ENCODE data around the gene PHACTR2. TPM values are rescaled to one million over a fixed set of nuclear protein-coding genes. Genes with fewer than 3 reads are reported as not detected.
"Not testable (repeated sequence)": the region's sequence is repeated elsewhere in the genome, so short reads cannot be mapped to it uniquely, and the experiment has no call there.

PHACTR2 gene
- total and polyA plus RNA-seq, 2 donors, result 11.2 to 160 TPM

- H3K36me3 ChIP-seq (ENCODE audit: insufficient read depth); DNase-seq (ENCODE audit: extremely low spot score); H3K4me1 ChIP-seq (ENCODE audit: insufficient read depth); H3K4me3 ChIP-seq (ENCODE audit: low read depth, low read length); H3K27ac ChIP-seq (ENCODE audit: low read depth): not testable (repeated sequence)
- 97% methylated on average over 1 of the region's 1 CpG for WGBS
Observed at GRCh38 chr6:143855057-143855456, 177.3 kb downstream of the PHACTR2 start.

GRCh38 chr6:143856762-143857161 lies 179.0 kb downstream of the PHACTR2 start:
- H3K4me3 ChIP-seq (ENCODE audit: low read depth, low read length); DNase-seq (ENCODE audit: extremely low spot score); H3K4me1 ChIP-seq (ENCODE audit: insufficient read depth); H3K36me3 ChIP-seq (ENCODE audit: insufficient read depth); H3K27ac ChIP-seq (ENCODE audit: low read depth): not testable (repeated sequence)
- WGBS, result 98% methylated on average over 6 of the region's 6 CpGs

- H3K4me3 ChIP-seq (ENCODE audit: low read depth, low read length), result no peak overlapping the region
Observed at GRCh38 chr6:143857651-143858050, 179.9 kb downstream of the PHACTR2 start.

GRCh38 chr6:143859891-143860660 lies 182.3 kb downstream of the PHACTR2 start:
- Histone ChIP-seq H3K4me1 (ENCODE audit: insufficient read depth) (no peaks in the 10 kb centered on the region), H3K4me3 (ENCODE audit: low read depth, low read length) (no peak overlapping the region), H3K27ac (ENCODE audit: low read depth) (no peak overlapping the region), H3K36me3 (ENCODE audit: insufficient read depth) (peaks cover 7% of the 10 kb centered on the region)
- no peak for DNase-seq (ENCODE audit: extremely low spot score)
- 72% methylated on average over 3 of the region's 3 CpGs for WGBS

More at GRCh38 chr6:143857651-143858050, 179.9 kb downstream of the PHACTR2 start:
- DNase-seq (ENCODE audit: extremely low spot score), result no peak
- Histone ChIP-seq H3K36me3 (ENCODE audit: insufficient read depth) (peaks cover 7% of the 10 kb centered on the region), H3K27ac (ENCODE audit: low read depth) (no peak overlapping the region), H3K4me1 (ENCODE audit: insufficient read depth) (no peaks in the 10 kb centered on the region)
- 99% methylated on average over 5 of the region's 5 CpGs for WGBS

- no peak overlapping the region for H3K4me3 ChIP-seq (ENCODE audit: low read depth, low read length)
- H3K36me3 ChIP-seq (ENCODE audit: insufficient read depth), result peaks cover 5% of the 10 kb centered on the region
- no peak for DNase-seq (ENCODE audit: extremely low spot score)
- H3K4me1 ChIP-seq (ENCODE audit: insufficient read depth), result no peaks in the 10 kb centered on the region
- peak overlapping the region; percentile 23 for H3K27ac ChIP-seq (ENCODE audit: low read depth)
- WGBS, result 49% methylated on average over 2 of the region's 2 CpGs
Observed at GRCh38 chr6:143863771-143864170, 186.0 kb downstream of the PHACTR2 start.

- H3K4me3 ChIP-seq (ENCODE audit: low read depth, low read length), result no peak within 1 kb of the TSS
- H3K4me1 ChIP-seq (ENCODE audit: insufficient read depth), result no peaks in the 10 kb centered on the region
- peak within 1 kb of the TSS; percentile 38 for H3K27ac ChIP-seq (ENCODE audit: low read depth)
- WGBS, result 57% methylated on average over 1 of the region's 1 CpG
- DNase-seq (ENCODE audit: extremely low spot score), result no peak
- peaks cover 5% of the 10 kb centered on the region for H3K36me3 ChIP-seq (ENCODE audit: insufficient read depth)
Observed at GRCh38 chr6:143864234-143864633, 186.5 kb downstream of the PHACTR2 start, which contains the start of gene ZC2HC1B. ZC2HC1B (plus strand) TSS chr6:143864474; CDS start chr6:143864540, 66 bp downstream.

- no peaks in the 10 kb centered on the region for H3K4me1 ChIP-seq (ENCODE audit: insufficient read depth)
- H3K36me3 ChIP-seq (ENCODE audit: insufficient read depth), result peaks cover 3% of the 10 kb centered on the region
- DNase-seq (ENCODE audit: extremely low spot score), result no peak
- no peak overlapping the region for H3K27ac ChIP-seq (ENCODE audit: low read depth)
- no peak overlapping the region for H3K4me3 ChIP-seq (ENCODE audit: low read depth, low read length)
Observed at GRCh38 chr6:143867236-143867635, 189.5 kb downstream of the PHACTR2 start.

- not testable (repeated sequence) for H3K27ac ChIP-seq (ENCODE audit: low read depth); DNase-seq (ENCODE audit: extremely low spot score); H3K4me1 ChIP-seq (ENCODE audit: insufficient read depth); H3K4me3 ChIP-seq (ENCODE audit: low read depth, low read length); H3K36me3 ChIP-seq (ENCODE audit: insufficient read depth)
- 92% methylated on average over 3 of the region's 3 CpGs for WGBS
Observed at GRCh38 chr6:143868808-143869207, 191.0 kb downstream of the PHACTR2 start.

GRCh38 chr6:143871202-143871730 lies 193.5 kb downstream of the PHACTR2 start:
- H3K36me3 ChIP-seq (ENCODE audit: insufficient read depth); H3K27ac ChIP-seq (ENCODE audit: low read depth); H3K4me1 ChIP-seq (ENCODE audit: insufficient read depth); DNase-seq (ENCODE audit: extremely low spot score); H3K4me3 ChIP-seq (ENCODE audit: low read depth, low read length): not testable (repeated sequence)
- WGBS, result 95% methylated on average over 1 of the region's 1 CpG

GRCh38 chr6:143872201-143872600 lies 194.4 kb downstream of the PHACTR2 start:
- no peak overlapping the region for H3K27ac ChIP-seq (ENCODE audit: low read depth)
- no peak for DNase-seq (ENCODE audit: extremely low spot score)
- H3K4me3 ChIP-seq (ENCODE audit: low read depth, low read length), result no peak overlapping the region
- 90% methylated on average over 2 of the region's 2 CpGs for WGBS
- H3K36me3 ChIP-seq (ENCODE audit: insufficient read depth), result no peaks in the 10 kb centered on the region
- H3K4me1 ChIP-seq (ENCODE audit: insufficient read depth), result no peaks in the 10 kb centered on the region

- not testable (repeated sequence) for H3K36me3 ChIP-seq (ENCODE audit: insufficient read depth); DNase-seq (ENCODE audit: extremely low spot score); H3K27ac ChIP-seq (ENCODE audit: low read depth); H3K4me1 ChIP-seq (ENCODE audit: insufficient read depth); H3K4me3 ChIP-seq (ENCODE audit: low read depth, low read length)
- WGBS, result 95% methylated on average over 4 of the region's 4 CpGs
Observed at GRCh38 chr6:143873600-143873999, 195.8 kb downstream of the PHACTR2 start.

- not testable (repeated sequence) for H3K27ac ChIP-seq (ENCODE audit: low read depth); H3K36me3 ChIP-seq (ENCODE audit: insufficient read depth); H3K4me3 ChIP-seq (ENCODE audit: low read depth, low read length); H3K4me1 ChIP-seq (ENCODE audit: insufficient read depth); DNase-seq (ENCODE audit: extremely low spot score)
Observed at GRCh38 chr6:143874503-143874902, 196.7 kb downstream of the PHACTR2 start.

- Histone ChIP-seq H3K4me1 (ENCODE audit: insufficient read depth) (no peaks in the 10 kb centered on the region), H3K4me3 (ENCODE audit: low read depth, low read length) (no peak overlapping the region), H3K27ac (ENCODE audit: low read depth) (no peak overlapping the region), H3K36me3 (ENCODE audit: insufficient read depth) (no peaks in the 10 kb centered on the region)
- DNase-seq (ENCODE audit: extremely low spot score), result no peak
- WGBS, result 96% methylated on average over 1 of the region's 1 CpG
Observed at GRCh38 chr6:143877584-143878271, 200.0 kb downstream of the PHACTR2 start.

GRCh38 chr6:143878272-143878760 lies 200.6 kb downstream of the PHACTR2 start:
- 95% methylated on average over 3 of the region's 3 CpGs for WGBS
- Histone ChIP-seq H3K4me1 (ENCODE audit: insufficient read depth) (no peaks in the 10 kb centered on the region), H3K27ac (ENCODE audit: low read depth) (no peak overlapping the region), H3K36me3 (ENCODE audit: insufficient read depth) (no peaks in the 10 kb centered on the region), H3K4me3 (ENCODE audit: low read depth, low read length) (no peak overlapping the region)
- no peak for DNase-seq (ENCODE audit: extremely low spot score)
